Brain microvascular endothelial cell (primary cell): Measurements from ENCODE around the gene IFRD1.

Experiments
- DNase-seq: peaks from one replicate; pipeline ENCODE4 v3.0.0-alpha.2; 2020
- H3K27ac ChIP-seq: fragments of 250-450 bp; sonication (Bioruptor Pico); 2 replicates; pipeline ENCODE4 v1.5.1; 2020; ENCODE audit warnings: mild to moderate bottlenecking, moderate library complexity
- H3K27me3 ChIP-seq: fragments of 250-450 bp; sonication (Bioruptor Pico); replicated peaks from 2 replicates; pipeline ENCODE4 v1.5.1; 2020; ENCODE audit warnings: mild to moderate bottlenecking
- H3K36me3 ChIP-seq: fragments of 250-450 bp; sonication (Bioruptor Pico); replicated peaks from 2 replicates; pipeline ENCODE4 v1.5.1; 2020; ENCODE audit warnings: mild to moderate bottlenecking
- H3K4me3 ChIP-seq: 2 replicates; pipeline ENCODE4 v1.5.1; 2011; ENCODE audit warnings: low read depth, mild to moderate bottlenecking, control low read depth, low read length, moderate library complexity
- CTCF ChIP-seq: IDR thresholded peaks from 2 replicates; pipeline ENCODE4 v1.5.1; 2011; ENCODE audit warnings: low read depth, mild to moderate bottlenecking, moderate library complexity, low read length, control low read depth, inconsistent platforms; ENCODE audit errors: missing control alignments
- in situ Hi-C: cut with HindIII; loops from 2 replicates; pipeline ENCODE4 v1.10.0; 2017; ENCODE audit warnings: low sequenced_read_pairs, low pct_ligation_motif_present

IFRD1 gene

GRCh38 chr7:112502700-112503099 is 52.4 kb downstream of the IFRD1 start:
- Histone ChIP-seq H3K27me3 (no peaks in the 10 kb centered on the region), H3K27ac (no peak overlapping the region), H3K36me3 (no peaks in the 10 kb centered on the region), H3K4me3 (no peak overlapping the region)
- no peak for DNase-seq
- in situ Hi-C loops = no loop called here
- TF ChIP-seq CTCF = no peak

- Histone ChIP-seq H3K27me3 (no peaks in the 10 kb centered on the region), H3K27ac (no peak overlapping the region), H3K4me3 (no peak overlapping the region), H3K36me3 (no peaks in the 10 kb centered on the region)
- in situ Hi-C loops = no loop called here
- DNase-seq = no peak
- no peak for TF ChIP-seq CTCF
Observed at GRCh38 chr7:112503361-112503972, 53.2 kb downstream of the IFRD1 start.

- H3K4me3 ChIP-seq = no peak overlapping the region
- no peak overlapping the region for H3K27ac ChIP-seq
- no peak for TF ChIP-seq CTCF
- no peak for DNase-seq
- in situ Hi-C loops = no loop called here
- H3K36me3 ChIP-seq = no peaks in the 10 kb centered on the region
- H3K27me3 ChIP-seq = no peaks in the 10 kb centered on the region
Observed at GRCh38 chr7:112504093-112504695, 53.9 kb downstream of the IFRD1 start.

GRCh38 chr7:112505495-112505894 is 55.2 kb downstream of the IFRD1 start:
- H3K36me3 ChIP-seq = no peaks in the 10 kb centered on the region
- DNase-seq = peak; percentile 43
- in situ Hi-C loops = no loop called here
- no peaks in the 10 kb centered on the region for H3K27me3 ChIP-seq
- TF ChIP-seq CTCF = peak; percentile 15
- no peak overlapping the region for H3K4me3 ChIP-seq
- no peak overlapping the region for H3K27ac ChIP-seq

GRCh38 chr7:112508404-112508803 is 58.1 kb downstream of the IFRD1 start:
- H3K27ac ChIP-seq = no peak overlapping the region

More at GRCh38 chr7:112508404-112508803, 58.1 kb downstream of the IFRD1 start:
- TF ChIP-seq CTCF = no peak
- Histone ChIP-seq H3K27me3 (no peaks in the 10 kb centered on the region), H3K36me3 (no peaks in the 10 kb centered on the region), H3K4me3 (no peak overlapping the region)
- DNase-seq = no peak
- in situ Hi-C loops = no loop called here
